ENCODE data around the gene CD2AP. TPM values are rescaled to one million over a fixed set of nuclear protein-coding genes. Genes with fewer than 3 reads are reported as not detected.
"Not testable (repeated sequence)": the region's sequence is repeated elsewhere in the genome, so short reads cannot be mapped to it uniquely, and the experiment has no call there.

The CD2AP gene
- total and polyA plus RNA-seq, 4 donors = 8.5 to 28.8 (median 16.7) TPM

DNA sequence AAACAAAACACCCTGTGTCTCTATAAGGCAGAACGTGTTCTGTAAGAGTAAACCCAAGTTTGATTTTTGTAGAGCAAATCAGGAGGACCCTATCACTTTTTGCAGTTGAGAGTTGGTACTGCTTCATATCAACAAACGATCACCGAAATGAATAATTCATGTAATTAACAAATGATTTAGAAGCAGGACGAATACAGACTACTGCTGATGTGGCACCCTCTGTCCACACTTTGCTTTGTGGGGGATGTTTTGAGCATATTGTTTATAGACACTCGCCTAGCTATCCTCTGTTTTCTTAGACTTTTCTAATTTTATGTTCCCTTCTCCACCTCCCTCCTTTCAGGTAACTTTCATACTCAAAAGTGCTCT lies 1.5 kb downstream of the CD2AP start:
- H3K4me3 ChIP-seq (ENCODE audit: low read depth, low read length) = peak overlapping the region; percentile 96
- DNase-seq (ENCODE audit: low read depth in 4 of 6, low spot score in 6 of 6) = peak in 1 of 6 donors; percentile 5
- WGBS (ENCODE audit: insufficient coverage) = no CpG with 5 or more reads among the region's 5 CpGs
- peak overlapping the region; percentile 83 for H3K27ac ChIP-seq (ENCODE audit: low read depth, low read length)
- H3K36me3 ChIP-seq (ENCODE audit: control insufficient read depth, insufficient read depth, low read length) = no peaks in the 10 kb centered on the region
- no peaks in the 10 kb centered on the region for H3K27me3 ChIP-seq (ENCODE audit: control insufficient read depth, insufficient read depth, low read length)
- no peaks in the 10 kb centered on the region for H3K9me3 ChIP-seq (ENCODE audit: control insufficient read depth, insufficient read depth, low read length)
- peaks cover 3% of the 10 kb centered on the region for H3K4me1 ChIP-seq (ENCODE audit: control insufficient read depth, insufficient read depth, low read length)

DNA sequence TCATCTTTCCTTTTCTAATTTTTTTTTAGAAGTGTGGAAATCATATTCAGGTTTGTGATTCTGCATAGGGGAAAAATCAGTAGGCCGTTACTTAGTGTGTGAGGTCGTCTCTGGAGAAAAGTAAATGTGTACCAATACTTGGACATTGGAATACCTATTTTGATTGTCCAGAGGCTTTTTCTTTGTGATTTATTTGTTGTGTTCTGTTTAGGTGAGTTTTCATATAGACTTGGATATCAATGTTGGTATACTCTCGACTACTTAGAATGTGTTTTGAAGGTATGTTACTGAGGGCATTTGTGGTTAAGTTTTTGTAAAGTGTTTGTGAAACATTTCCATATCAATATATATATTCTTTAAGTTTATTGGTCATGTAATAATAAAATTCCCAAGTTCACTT lies 2.3 kb downstream of the CD2AP start:
- WGBS (ENCODE audit: insufficient coverage) = 71% methylated on average over 2 of the region's 3 CpGs
- no peaks in the 10 kb centered on the region for H3K27me3 ChIP-seq (ENCODE audit: control insufficient read depth, insufficient read depth, low read length)
- H3K4me3 ChIP-seq (ENCODE audit: low read depth, low read length) = no peak overlapping the region
- H3K9me3 ChIP-seq (ENCODE audit: control insufficient read depth, insufficient read depth, low read length) = no peaks in the 10 kb centered on the region
- DNase-seq (ENCODE audit: low read depth in 4 of 6, low spot score in 6 of 6) = no peak
- H3K36me3 ChIP-seq (ENCODE audit: control insufficient read depth, insufficient read depth, low read length) = no peaks in the 10 kb centered on the region
- peaks cover 3% of the 10 kb centered on the region for H3K4me1 ChIP-seq (ENCODE audit: control insufficient read depth, insufficient read depth, low read length)
- no peak overlapping the region for H3K27ac ChIP-seq (ENCODE audit: low read depth, low read length)

DNA sequence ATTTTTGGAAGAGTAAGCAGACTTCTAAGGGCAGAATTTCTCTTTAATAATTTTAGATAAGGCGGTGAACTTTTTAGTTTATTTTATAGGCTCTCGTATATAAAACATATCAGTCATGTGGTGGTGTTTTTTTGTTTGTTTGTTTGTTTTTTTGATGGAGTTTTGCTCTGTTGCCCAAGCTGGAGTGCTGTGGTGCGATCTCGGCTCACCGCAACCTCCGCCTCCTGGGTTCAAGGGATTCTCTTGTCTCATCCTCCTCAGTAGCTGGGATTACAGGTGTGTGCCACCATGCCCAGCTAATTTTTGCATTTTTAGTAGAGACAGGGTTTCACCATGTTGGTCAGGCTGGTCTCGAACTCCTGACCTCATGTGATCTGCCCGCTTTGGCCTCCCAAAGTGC lies 3.6 kb downstream of the CD2AP start:
- not testable (repeated sequence) for H3K9me3 ChIP-seq (ENCODE audit: control insufficient read depth, insufficient read depth, low read length); H3K27me3 ChIP-seq (ENCODE audit: control insufficient read depth, insufficient read depth, low read length); H3K27ac ChIP-seq (ENCODE audit: low read depth, low read length); H3K4me1 ChIP-seq (ENCODE audit: control insufficient read depth, insufficient read depth, low read length); H3K36me3 ChIP-seq (ENCODE audit: control insufficient read depth, insufficient read depth, low read length); H3K4me3 ChIP-seq (ENCODE audit: low read depth, low read length); DNase-seq (ENCODE audit: low read depth in 4 of 6, low spot score in 6 of 6)
- no CpG with 5 or more reads among the region's 8 CpGs for WGBS (ENCODE audit: insufficient coverage)

DNA sequence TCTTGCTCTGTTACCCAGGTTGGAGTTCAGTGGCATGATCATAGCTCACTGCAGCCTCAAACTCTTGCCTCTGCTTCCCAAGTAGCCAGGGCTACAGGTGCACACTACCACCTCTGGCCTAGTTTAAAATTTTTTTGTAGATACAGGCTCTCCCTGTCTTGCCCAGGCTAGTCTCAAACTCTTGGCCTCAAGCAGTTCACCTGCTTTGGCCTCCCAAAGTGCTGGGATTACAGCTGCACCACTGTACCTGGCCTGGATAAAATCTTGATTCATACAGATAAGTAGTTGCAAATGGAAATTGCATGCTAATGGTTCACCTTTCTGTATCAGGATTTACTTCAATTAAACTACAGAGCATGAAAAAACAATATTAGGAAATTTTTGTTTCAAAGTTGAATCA lies 4.2 kb downstream of the CD2AP start:
- Histone ChIP-seq H3K36me3 (ENCODE audit: control insufficient read depth, insufficient read depth, low read length) (no peaks in the 10 kb centered on the region), H3K27me3 (ENCODE audit: control insufficient read depth, insufficient read depth, low read length) (no peaks in the 10 kb centered on the region), H3K4me3 (ENCODE audit: low read depth, low read length) (no peak overlapping the region), H3K27ac (ENCODE audit: low read depth, low read length) (no peak overlapping the region), H3K9me3 (ENCODE audit: control insufficient read depth, insufficient read depth, low read length) (no peaks in the 10 kb centered on the region), H3K4me1 (ENCODE audit: control insufficient read depth, insufficient read depth, low read length) (peaks cover 3% of the 10 kb centered on the region)
- DNase-seq (ENCODE audit: low read depth in 4 of 6, low spot score in 6 of 6) = no peak

DNA sequence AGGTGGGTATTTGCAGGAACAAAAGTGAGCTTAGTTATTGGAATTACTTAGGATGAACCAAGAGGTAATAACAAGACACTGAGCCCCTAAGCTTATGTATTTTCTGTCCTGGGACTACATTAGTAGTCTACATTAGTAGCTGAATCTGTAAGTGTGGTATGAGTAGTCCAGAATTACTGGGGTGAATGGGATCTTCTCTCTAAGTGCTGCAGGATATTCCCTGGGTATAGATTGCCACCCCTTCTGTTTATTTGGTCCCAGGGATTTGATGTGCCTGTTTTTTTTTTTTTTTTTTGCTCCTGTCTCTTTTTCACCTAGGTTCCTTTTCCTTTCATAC lies 5.9 kb downstream of the CD2AP start:
- no peaks in the 10 kb centered on the region for H3K27me3 ChIP-seq (ENCODE audit: control insufficient read depth, insufficient read depth, low read length)
- no peak overlapping the region for H3K27ac ChIP-seq (ENCODE audit: low read depth, low read length)
- H3K9me3 ChIP-seq (ENCODE audit: control insufficient read depth, insufficient read depth, low read length) = no peaks in the 10 kb centered on the region
- H3K4me3 ChIP-seq (ENCODE audit: low read depth, low read length) = no peak overlapping the region
- H3K4me1 ChIP-seq (ENCODE audit: control insufficient read depth, insufficient read depth, low read length) = no peaks in the 10 kb centered on the region
- DNase-seq (ENCODE audit: low read depth in 4 of 6, low spot score in 6 of 6) = peak in 1 of 6 donors; percentile 4
- H3K36me3 ChIP-seq (ENCODE audit: control insufficient read depth, insufficient read depth, low read length) = no peaks in the 10 kb centered on the region

DNA sequence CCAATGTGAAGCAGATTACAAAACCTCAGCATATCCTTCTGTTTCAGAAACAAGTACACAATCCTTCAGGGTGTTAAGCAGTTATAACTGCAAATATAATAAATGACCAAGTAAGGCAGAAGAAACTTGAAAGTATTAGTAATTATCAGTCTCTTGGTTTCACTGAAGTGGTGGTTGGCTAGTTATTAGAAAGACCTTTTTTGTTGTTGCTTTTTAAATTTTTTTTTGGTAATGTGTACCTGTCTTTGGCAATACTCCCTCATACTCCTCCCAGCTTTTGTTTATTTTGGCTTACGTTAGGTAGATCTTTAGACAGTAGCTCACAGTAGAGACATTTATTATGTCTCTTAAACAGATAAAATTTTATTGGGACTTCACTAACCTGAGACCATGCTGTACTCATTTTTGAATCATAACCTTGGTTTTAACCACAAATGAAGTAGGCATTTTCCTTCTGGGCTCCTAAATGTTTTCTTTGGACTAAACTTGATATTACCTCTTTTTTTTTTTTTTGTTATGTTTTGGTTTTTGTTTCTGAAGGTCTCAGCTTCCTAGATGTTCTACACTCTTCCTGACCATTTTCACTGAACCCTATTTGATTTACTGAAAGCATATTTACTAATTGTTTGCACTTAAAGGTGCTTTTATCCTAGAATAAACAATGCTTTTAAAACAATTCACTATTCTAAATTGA lies 6.4 kb downstream of the CD2AP start:
- H3K27me3 ChIP-seq (ENCODE audit: control insufficient read depth, insufficient read depth, low read length) = no peaks in the 10 kb centered on the region
- no peak overlapping the region for H3K4me3 ChIP-seq (ENCODE audit: low read depth, low read length)
- WGBS (ENCODE audit: insufficient coverage) = no CpG with 5 or more reads among the region's 1 CpG
- H3K27ac ChIP-seq (ENCODE audit: low read depth, low read length) = no peak overlapping the region
- no peaks in the 10 kb centered on the region for H3K9me3 ChIP-seq (ENCODE audit: control insufficient read depth, insufficient read depth, low read length)
- H3K36me3 ChIP-seq (ENCODE audit: control insufficient read depth, insufficient read depth, low read length) = no peaks in the 10 kb centered on the region
- no peak for DNase-seq (ENCODE audit: low read depth in 4 of 6, low spot score in 6 of 6)
- no peaks in the 10 kb centered on the region for H3K4me1 ChIP-seq (ENCODE audit: control insufficient read depth, insufficient read depth, low read length)

DNA sequence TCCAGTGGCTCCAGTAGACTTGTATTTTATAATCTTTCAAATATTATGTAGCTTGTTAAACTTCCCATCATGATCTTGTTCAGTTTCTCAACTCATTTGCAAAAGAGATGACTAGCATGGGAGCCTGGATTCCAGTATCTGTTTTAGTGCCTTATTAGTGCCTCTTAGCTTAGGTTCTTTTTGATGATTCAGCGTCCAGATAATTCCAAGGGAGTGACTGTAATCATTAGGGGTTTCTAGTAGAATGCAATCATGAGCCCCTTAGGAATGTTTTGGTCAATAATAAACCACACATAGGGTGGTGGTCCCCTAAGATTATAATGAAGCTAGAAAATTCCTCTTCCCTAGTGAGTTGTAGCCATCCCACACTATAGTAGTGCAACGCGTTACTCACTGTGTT lies 7.0 kb downstream of the CD2AP start:
- no CpG with 5 or more reads among the region's 3 CpGs for WGBS (ENCODE audit: insufficient coverage)
- Histone ChIP-seq H3K36me3 (ENCODE audit: control insufficient read depth, insufficient read depth, low read length) (no peaks in the 10 kb centered on the region), H3K4me1 (ENCODE audit: control insufficient read depth, insufficient read depth, low read length) (no peaks in the 10 kb centered on the region), H3K9me3 (ENCODE audit: control insufficient read depth, insufficient read depth, low read length) (no peaks in the 10 kb centered on the region), H3K27me3 (ENCODE audit: control insufficient read depth, insufficient read depth, low read length) (no peaks in the 10 kb centered on the region), H3K27ac (ENCODE audit: low read depth, low read length) (no peak overlapping the region), H3K4me3 (ENCODE audit: low read depth, low read length) (no peak overlapping the region)
- no peak for DNase-seq (ENCODE audit: low read depth in 4 of 6, low spot score in 6 of 6)

DNA sequence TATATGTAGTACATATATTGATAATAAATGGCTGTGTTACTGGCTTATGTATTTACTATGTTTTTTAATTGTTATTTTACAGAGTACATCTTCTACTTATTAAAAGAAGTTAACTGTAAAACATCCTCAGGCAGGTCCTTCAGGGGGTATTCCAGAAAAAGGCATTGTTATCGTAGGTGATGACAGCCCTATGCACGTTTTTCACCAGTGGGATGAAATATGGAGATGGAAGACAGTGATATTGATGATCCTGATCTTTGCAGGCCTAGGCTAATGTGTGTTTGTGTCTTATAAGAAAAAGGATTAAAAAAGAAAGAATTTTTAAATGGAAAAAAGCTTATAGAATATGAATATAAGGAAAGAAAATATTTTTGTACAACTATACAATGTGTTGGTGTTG lies 7.5 kb downstream of the CD2AP start:
- Histone ChIP-seq H3K27ac (ENCODE audit: low read depth, low read length) (no peak overlapping the region), H3K9me3 (ENCODE audit: control insufficient read depth, insufficient read depth, low read length) (no peaks in the 10 kb centered on the region), H3K4me1 (ENCODE audit: control insufficient read depth, insufficient read depth, low read length) (no peaks in the 10 kb centered on the region), H3K27me3 (ENCODE audit: control insufficient read depth, insufficient read depth, low read length) (no peaks in the 10 kb centered on the region), H3K4me3 (ENCODE audit: low read depth, low read length) (no peak overlapping the region), H3K36me3 (ENCODE audit: control insufficient read depth, insufficient read depth, low read length) (no peaks in the 10 kb centered on the region)
- WGBS (ENCODE audit: insufficient coverage) = 92% methylated on average over 2 of the region's 2 CpGs
- DNase-seq (ENCODE audit: low read depth in 4 of 6, low spot score in 6 of 6) = no peak

DNA sequence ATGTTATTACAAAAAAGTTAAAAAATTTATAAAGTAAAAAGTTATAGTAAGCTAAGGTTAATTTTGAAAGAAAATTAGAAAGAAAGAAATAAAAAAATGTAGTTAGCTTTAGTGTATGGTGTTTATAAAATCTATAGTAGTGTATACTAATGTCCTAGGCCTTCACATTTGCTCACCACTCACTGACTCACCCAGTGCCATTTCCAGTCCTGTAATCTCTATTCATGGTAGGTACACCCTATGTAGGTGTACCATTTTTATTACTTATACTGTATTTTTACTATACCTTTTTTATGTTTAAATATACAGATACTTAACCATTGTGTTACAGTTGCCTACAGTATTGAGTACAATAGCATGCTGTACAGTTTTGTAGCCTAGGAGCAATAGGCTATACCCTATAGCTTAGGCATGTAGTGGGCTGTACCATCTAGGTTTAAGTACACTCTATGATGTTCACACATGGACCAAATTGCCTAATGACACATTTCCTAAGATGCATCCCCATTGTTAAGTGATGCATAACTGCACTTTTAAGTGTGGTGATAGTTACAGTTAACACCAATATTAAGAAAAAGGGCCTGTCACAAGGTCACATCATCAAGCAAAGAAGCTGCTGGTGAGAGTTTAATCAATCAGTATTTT lies 8.0 kb downstream of the CD2AP start:
- Histone ChIP-seq H3K36me3 (ENCODE audit: control insufficient read depth, insufficient read depth, low read length) (no peaks in the 10 kb centered on the region), H3K27me3 (ENCODE audit: control insufficient read depth, insufficient read depth, low read length) (no peaks in the 10 kb centered on the region), H3K4me1 (ENCODE audit: control insufficient read depth, insufficient read depth, low read length) (no peaks in the 10 kb centered on the region), H3K9me3 (ENCODE audit: control insufficient read depth, insufficient read depth, low read length) (no peaks in the 10 kb centered on the region), H3K4me3 (ENCODE audit: low read depth, low read length) (no peak overlapping the region), H3K27ac (ENCODE audit: low read depth, low read length) (no peak overlapping the region)
- DNase-seq (ENCODE audit: low read depth in 4 of 6, low spot score in 6 of 6) = no peak

DNA sequence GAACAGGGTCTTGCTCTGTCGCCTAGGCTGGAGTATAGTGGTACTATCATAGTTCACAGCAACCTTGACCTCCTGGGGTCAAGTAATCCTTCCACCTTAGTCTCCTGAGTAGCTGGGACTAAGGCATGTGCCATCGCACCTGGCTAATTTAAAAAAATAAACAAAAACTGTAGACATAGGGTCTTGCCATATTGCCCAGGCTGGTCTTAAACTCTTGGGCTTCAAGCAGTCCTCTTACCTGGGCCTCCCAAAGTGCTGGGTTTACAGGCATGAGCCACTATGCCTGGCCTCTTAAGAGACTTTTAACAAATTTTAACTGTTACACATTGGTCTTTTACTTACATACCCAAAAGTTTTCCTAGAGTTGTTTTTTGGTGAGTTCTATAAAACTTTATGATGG lies 12.4 kb downstream of the CD2AP start:
- no peak overlapping the region for H3K4me3 ChIP-seq (ENCODE audit: low read depth, low read length)
- H3K4me1 ChIP-seq (ENCODE audit: control insufficient read depth, insufficient read depth, low read length) = no peaks in the 10 kb centered on the region
- H3K9me3 ChIP-seq (ENCODE audit: control insufficient read depth, insufficient read depth, low read length) = no peaks in the 10 kb centered on the region
- H3K27me3 ChIP-seq (ENCODE audit: control insufficient read depth, insufficient read depth, low read length) = no peaks in the 10 kb centered on the region
- no peak for DNase-seq (ENCODE audit: low read depth in 4 of 6, low spot score in 6 of 6)
- H3K27ac ChIP-seq (ENCODE audit: low read depth, low read length) = no peak overlapping the region
- WGBS (ENCODE audit: insufficient coverage) = 100% methylated on average over 2 of the region's 2 CpGs
- no peaks in the 10 kb centered on the region for H3K36me3 ChIP-seq (ENCODE audit: control insufficient read depth, insufficient read depth, low read length)
